DMS 273 (cell line): ENCODE results near the gene B4GALT3.

Experiments used
- DNase-seq: peaks from one replicate; lab custom pipeline; 2025; ENCODE audit not compliant: unreplicated experiment; lab: John Stamatoyannopoulos, UW

B4GALT3 gene

GRCh38 chr1:161188381-161188780 is 11.1 kb upstream of the B4GALT3 start:
- no peak for DNase-seq

- DNase-seq = no peak
These were observed 10.0 kb upstream of the B4GALT3 start for GRCh38 chr1:161187311-161187710.

- peak; percentile 74 for DNase-seq
These were observed 8.5 kb upstream of the B4GALT3 start for GRCh38 chr1:161185732-161186311.

GRCh38 chr1:161185282-161185682 is 8.0 kb upstream of the B4GALT3 start:
- DNase-seq = peak; percentile 99

- DNase-seq = no peak
These were observed 4.9 kb upstream of the B4GALT3 start for GRCh38 chr1:161182214-161182613.

GRCh38 chr1:161180639-161181038 is 3.3 kb upstream of the B4GALT3 start:
- DNase-seq = peak; percentile 76

- no peak for DNase-seq
These were observed 2.4 kb upstream of the B4GALT3 start for GRCh38 chr1:161179698-161180097.

GRCh38 chr1:161177936-161178244 is 583 bp upstream of the B4GALT3 start:
- DNase-seq = no peak

- DNase-seq = peak; percentile 30
These were observed 717 bp downstream of the B4GALT3 start for GRCh38 chr1:161176468-161177111.

- DNase-seq = no peak
These were observed 1.4 kb downstream of the B4GALT3 start for GRCh38 chr1:161175771-161176453.

GRCh38 chr1:161174911-161175310 is 2.4 kb downstream of the B4GALT3 start:
- DNase-seq = no peak

- no peak for DNase-seq
These were observed 3.6 kb downstream of the B4GALT3 start for GRCh38 chr1:161173711-161174110.

GRCh38 chr1:161172776-161173376 is 4.4 kb downstream of the B4GALT3 start:
- DNase-seq = peak; percentile 19

GRCh38 chr1:161172349-161172748 is 5.0 kb downstream of the B4GALT3 start:
- no peak for DNase-seq

GRCh38 chr1:161171696-161172095 is 5.6 kb downstream of the B4GALT3 start:
- DNase-seq = no peak

GRCh38 chr1:161171191-161171590 is 6.1 kb downstream of the B4GALT3 start:
- DNase-seq = peak; percentile 43

GRCh38 chr1:161168906-161169305 is 8.4 kb downstream of the B4GALT3 start:
- DNase-seq = no peak

GRCh38 chr1:161166669-161167548 is 10.4 kb downstream of the B4GALT3 start:
- DNase-seq = peak; percentile 66

GRCh38 chr1:161165742-161166668 is 11.3 kb downstream of the B4GALT3 start, which contains the start of gene PPOX:
Gene PPOX, plus strand, starts transcription at chr1:161166426. Its CDS starts 422 bp downstream, at chr1:161166848.
- DNase-seq = peak; percentile 99
